WI38 (cell line): ENCODE measurements around the gene CAPZB.

ENCODE experiments used
- H3K4me3 ChIP-seq: 2 replicates; pipeline ENCODE4 v1.5.1; 2011; ENCODE audit warnings: low read depth, mild to moderate bottlenecking, control low read depth, low read length
- CTCF ChIP-seq: IDR thresholded peaks from 2 replicates; pipeline ENCODE4 v1.5.1; 2012; ENCODE audit warnings: low read depth, mild to moderate bottlenecking, control low read depth, low read length

The CAPZB gene

GRCh38 chr1:19328486-19328885, 156.9 kb downstream of the CAPZB start:
- no peak for TF ChIP-seq CTCF

GRCh38 chr1:19327736-19328135, 157.6 kb downstream of the CAPZB start:
- no peak for TF ChIP-seq CTCF
- H3K4me3 ChIP-seq, result no peak overlapping the region

More at GRCh38 chr1:19328486-19328885, 156.9 kb downstream of the CAPZB start:
- H3K4me3 ChIP-seq, result no peak overlapping the region

GRCh38 chr1:19327301-19327700, 158.0 kb downstream of the CAPZB start:
- no peak for TF ChIP-seq CTCF
- no peak overlapping the region for H3K4me3 ChIP-seq

GRCh38 chr1:19326748-19327065, 158.6 kb downstream of the CAPZB start:
- no peak overlapping the region for H3K4me3 ChIP-seq

GRCh38 chr1:19325958-19326747, 159.2 kb downstream of the CAPZB start:
- TF ChIP-seq CTCF, result no peak
- no peak overlapping the region for H3K4me3 ChIP-seq

More at GRCh38 chr1:19326748-19327065, 158.6 kb downstream of the CAPZB start:
- no peak for TF ChIP-seq CTCF

- TF ChIP-seq CTCF, result no peak
- H3K4me3 ChIP-seq, result no peak overlapping the region
Observed at GRCh38 chr1:19325368-19325957, 159.9 kb downstream of the CAPZB start.

- H3K4me3 ChIP-seq, result no peak overlapping the region
- TF ChIP-seq CTCF, result no peak
Observed at GRCh38 chr1:19324665-19324990, 160.7 kb downstream of the CAPZB start.
